ENCODE results near the gene LY6G6F. TPM values are rescaled to one million over a fixed set of nuclear protein-coding genes. Genes with fewer than 3 reads are reported as not detected.

LY6G6F gene
- total and polyA plus RNA-seq, 2 of the 13 experiments (the other 11 are each of a cell fraction or from before 2014, with no cell fraction given) = not detected

GRCh38 chr6:31729515-31729978, 22.9 kb downstream of the LY6G6F start (continued):
- TF ChIP-seq ZNF782 (CRISPR knock-in tag; IDR thresholded peaks at IDR 0.05; ENCODE audit: borderline replicate concordance) (no peak), ZNF747 (CRISPR knock-in tag; IDR thresholded peaks at IDR 0.05; ENCODE audit: borderline replicate concordance) (no peak), CHCHD3 (CRISPR knock-in tag; IDR thresholded peaks at IDR 0.05) (no peak), YY1 (IDR thresholded peaks at IDR 0.05; ENCODE audit: insufficient read depth, insufficient replicate concordance, low read depth, low read length) (peak; percentile 60), KMT2B (CRISPR knock-in tag; IDR thresholded peaks at IDR 0.05) (peak; percentile 60), ZKSCAN5 (CRISPR knock-in tag; IDR thresholded peaks at IDR 0.05) (peak; percentile 16; the same call in 1 of the 2 replicates), ZKSCAN8 (CRISPR knock-in tag; IDR thresholded peaks at IDR 0.05; ENCODE audit: borderline replicate concordance) (peak; percentile 70; the same call in 1 of the 2 replicates), ZUFSP (CRISPR knock-in tag; IDR thresholded peaks at IDR 0.05; ENCODE audit: borderline replicate concordance) (no peak), SMARCE1 (IDR thresholded peaks at IDR 0.05; ENCODE audit: borderline replicate concordance) (no peak), SP5 (CRISPR knock-in tag; IDR thresholded peaks at IDR 0.05; ENCODE audit: borderline replicate concordance, low read depth) (peak; percentile 99), CEBPG (CRISPR knock-in tag; IDR thresholded peaks at IDR 0.05) (no peak), RFX3 (CRISPR knock-in tag; IDR thresholded peaks at IDR 0.05) (no peak), ZNF34 (CRISPR knock-in tag; IDR thresholded peaks at IDR 0.05; ENCODE audit: borderline replicate concordance) (peak; percentile 17; the same call in 1 of the 2 replicates), HOXA5 (CRISPR knock-in tag; IDR thresholded peaks at IDR 0.05) (peak; percentile 76), ZFX (CRISPR knock-in tag; IDR thresholded peaks at IDR 0.05; ENCODE audit: low read depth) (no peak), TP53 (CRISPR knock-in tag; conservative IDR thresholded peaks at IDR 0.05) (peak; percentile 78; the same call in 1 of the 2 replicates), ZNF615 (CRISPR knock-in tag; IDR thresholded peaks at IDR 0.05; ENCODE audit: borderline replicate concordance) (peak; percentile 88)
- TF ChIP-seq, protein P1, sequence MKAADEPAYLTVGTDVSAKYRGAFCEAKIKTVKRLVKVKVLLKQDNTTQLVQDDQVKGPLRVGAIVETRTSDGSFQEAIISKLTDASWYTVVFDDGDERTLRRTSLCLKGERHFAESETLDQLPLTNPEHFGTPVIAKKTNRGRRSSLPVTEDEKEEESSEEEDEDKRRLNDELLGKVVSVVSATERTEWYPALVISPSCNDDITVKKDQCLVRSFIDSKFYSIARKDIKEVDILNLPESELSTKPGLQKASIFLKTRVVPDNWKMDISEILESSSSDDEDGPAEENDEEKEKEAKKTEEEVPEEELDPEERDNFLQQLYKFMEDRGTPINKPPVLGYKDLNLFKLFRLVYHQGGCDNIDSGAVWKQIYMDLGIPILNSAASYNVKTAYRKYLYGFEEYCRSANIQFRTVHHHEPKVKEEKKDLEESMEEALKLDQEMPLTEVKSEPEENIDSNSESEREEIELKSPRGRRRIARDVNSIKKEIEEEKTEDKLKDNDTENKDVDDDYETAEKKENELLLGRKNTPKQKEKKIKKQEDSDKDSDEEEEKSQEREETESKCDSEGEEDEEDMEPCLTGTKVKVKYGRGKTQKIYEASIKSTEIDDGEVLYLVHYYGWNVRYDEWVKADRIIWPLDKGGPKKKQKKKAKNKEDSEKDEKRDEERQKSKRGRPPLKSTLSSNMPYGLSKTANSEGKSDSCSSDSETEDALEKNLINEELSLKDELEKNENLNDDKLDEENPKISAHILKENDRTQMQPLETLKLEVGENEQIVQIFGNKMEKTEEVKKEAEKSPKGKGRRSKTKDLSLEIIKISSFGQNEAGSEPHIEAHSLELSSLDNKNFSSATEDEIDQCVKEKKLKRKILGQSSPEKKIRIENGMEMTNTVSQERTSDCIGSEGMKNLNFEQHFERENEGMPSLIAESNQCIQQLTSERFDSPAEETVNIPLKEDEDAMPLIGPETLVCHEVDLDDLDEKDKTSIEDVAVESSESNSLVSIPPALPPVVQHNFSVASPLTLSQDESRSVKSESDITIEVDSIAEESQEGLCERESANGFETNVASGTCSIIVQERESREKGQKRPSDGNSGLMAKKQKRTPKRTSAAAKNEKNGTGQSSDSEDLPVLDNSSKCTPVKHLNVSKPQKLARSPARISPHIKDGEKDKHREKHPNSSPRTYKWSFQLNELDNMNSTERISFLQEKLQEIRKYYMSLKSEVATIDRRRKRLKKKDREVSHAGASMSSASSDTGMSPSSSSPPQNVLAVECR (CRISPR knock-in tag; IDR thresholded peaks at IDR 0.05; ENCODE audit: borderline replicate concordance) = peak; percentile 83; the same call in 1 of the 2 replicates
- TF ChIP-seq, protein P2, sequence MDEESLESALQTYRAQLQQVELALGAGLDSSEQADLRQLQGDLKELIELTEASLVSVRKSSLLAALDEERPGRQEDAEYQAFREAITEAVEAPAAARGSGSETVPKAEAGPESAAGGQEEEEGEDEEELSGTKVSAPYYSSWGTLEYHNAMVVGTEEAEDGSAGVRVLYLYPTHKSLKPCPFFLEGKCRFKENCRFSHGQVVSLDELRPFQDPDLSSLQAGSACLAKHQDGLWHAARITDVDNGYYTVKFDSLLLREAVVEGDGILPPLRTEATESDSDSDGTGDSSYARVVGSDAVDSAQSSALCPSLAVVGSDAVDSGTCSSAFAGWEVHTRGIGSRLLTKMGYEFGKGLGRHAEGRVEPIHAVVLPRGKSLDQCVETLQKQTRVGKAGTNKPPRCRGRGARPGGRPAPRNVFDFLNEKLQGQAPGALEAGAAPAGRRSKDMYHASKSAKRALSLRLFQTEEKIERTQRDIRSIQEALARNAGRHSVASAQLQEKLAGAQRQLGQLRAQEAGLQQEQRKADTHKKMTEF (CRISPR knock-in tag; IDR thresholded peaks at IDR 0.05) = peak; percentile 73
- TF ChIP-seq, protein P3, sequence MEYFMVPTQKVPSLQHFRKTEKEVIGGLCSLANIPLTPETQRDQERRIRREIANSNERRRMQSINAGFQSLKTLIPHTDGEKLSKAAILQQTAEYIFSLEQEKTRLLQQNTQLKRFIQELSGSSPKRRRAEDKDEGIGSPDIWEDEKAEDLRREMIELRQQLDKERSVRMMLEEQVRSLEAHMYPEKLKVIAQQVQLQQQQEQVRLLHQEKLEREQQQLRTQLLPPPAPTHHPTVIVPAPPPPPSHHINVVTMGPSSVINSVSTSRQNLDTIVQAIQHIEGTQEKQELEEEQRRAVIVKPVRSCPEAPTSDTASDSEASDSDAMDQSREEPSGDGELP (IDR thresholded peaks at IDR 0.05; ENCODE audit: borderline replicate concordance, low read depth) = peak; percentile 91; the same call in 1 of the 2 replicates
- TF ChIP-seq, protein P4, sequence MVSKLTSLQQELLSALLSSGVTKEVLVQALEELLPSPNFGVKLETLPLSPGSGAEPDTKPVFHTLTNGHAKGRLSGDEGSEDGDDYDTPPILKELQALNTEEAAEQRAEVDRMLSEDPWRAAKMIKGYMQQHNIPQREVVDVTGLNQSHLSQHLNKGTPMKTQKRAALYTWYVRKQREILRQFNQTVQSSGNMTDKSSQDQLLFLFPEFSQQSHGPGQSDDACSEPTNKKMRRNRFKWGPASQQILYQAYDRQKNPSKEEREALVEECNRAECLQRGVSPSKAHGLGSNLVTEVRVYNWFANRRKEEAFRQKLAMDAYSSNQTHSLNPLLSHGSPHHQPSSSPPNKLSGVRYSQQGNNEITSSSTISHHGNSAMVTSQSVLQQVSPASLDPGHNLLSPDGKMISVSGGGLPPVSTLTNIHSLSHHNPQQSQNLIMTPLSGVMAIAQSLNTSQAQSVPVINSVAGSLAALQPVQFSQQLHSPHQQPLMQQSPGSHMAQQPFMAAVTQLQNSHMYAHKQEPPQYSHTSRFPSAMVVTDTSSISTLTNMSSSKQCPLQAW (CRISPR knock-in tag; IDR thresholded peaks at IDR 0.05) = peak; percentile 48; the same call in 1 of the 2 replicates
